SKM-1 (cell line): ENCODE data around the gene IGSF21.

Experiments
- DNase-seq: peaks from one replicate; lab custom pipeline; 2025; ENCODE audit not compliant: unreplicated experiment; lab: John Stamatoyannopoulos, UW

The IGSF21 gene

GRCh38 chr1:18292531-18292930, 184.9 kb downstream of the IGSF21 start:
- DNase-seq = no peak

- DNase-seq = no peak
Observed at GRCh38 chr1:18293291-18293690, 185.7 kb downstream of the IGSF21 start.

GRCh38 chr1:18294437-18295176, 187.0 kb downstream of the IGSF21 start:
- DNase-seq = no peak

- DNase-seq = no peak
Observed at GRCh38 chr1:18297896-18298648, 190.5 kb downstream of the IGSF21 start.

- no peak for DNase-seq
Observed at GRCh38 chr1:18299441-18300338, 192.1 kb downstream of the IGSF21 start.

- DNase-seq = no peak
Observed at GRCh38 chr1:18300376-18300775, 192.8 kb downstream of the IGSF21 start.

- no peak for DNase-seq
Observed at GRCh38 chr1:18302788-18303413, 195.3 kb downstream of the IGSF21 start.

- DNase-seq = no peak
Observed at GRCh38 chr1:18304151-18304869, 196.7 kb downstream of the IGSF21 start.

GRCh38 chr1:18305182-18305795, 197.7 kb downstream of the IGSF21 start:
- DNase-seq = no peak

- no peak for DNase-seq
Observed at GRCh38 chr1:18307329-18307898, 199.8 kb downstream of the IGSF21 start.

GRCh38 chr1:18309552-18310155, 202.1 kb downstream of the IGSF21 start:
- DNase-seq = no peak

- DNase-seq = no peak
Observed at GRCh38 chr1:18312961-18313360, 205.4 kb downstream of the IGSF21 start.

GRCh38 chr1:18313523-18313922, 205.9 kb downstream of the IGSF21 start:
- no peak for DNase-seq

- DNase-seq = no peak
Observed at GRCh38 chr1:18314399-18314798, 206.8 kb downstream of the IGSF21 start.

GRCh38 chr1:18315449-18315848, 207.9 kb downstream of the IGSF21 start:
- DNase-seq = no peak

- no peak for DNase-seq
Observed at GRCh38 chr1:18316764-18317163, 209.2 kb downstream of the IGSF21 start.

- no peak for DNase-seq
Observed at GRCh38 chr1:18319099-18319498, 211.5 kb downstream of the IGSF21 start.

- DNase-seq = no peak
Observed at GRCh38 chr1:18320051-18320450, 212.5 kb downstream of the IGSF21 start.

GRCh38 chr1:18322368-18323032, 214.9 kb downstream of the IGSF21 start:
- DNase-seq = no peak
